ENCODE results near the gene TARBP2. TPM values are rescaled to one million over a fixed set of nuclear protein-coding genes. Genes with fewer than 3 reads are reported as not detected.

TARBP2 gene
- total RNA-seq, 1 experiment from 2014 or later, result 49.6 TPM

DNA sequence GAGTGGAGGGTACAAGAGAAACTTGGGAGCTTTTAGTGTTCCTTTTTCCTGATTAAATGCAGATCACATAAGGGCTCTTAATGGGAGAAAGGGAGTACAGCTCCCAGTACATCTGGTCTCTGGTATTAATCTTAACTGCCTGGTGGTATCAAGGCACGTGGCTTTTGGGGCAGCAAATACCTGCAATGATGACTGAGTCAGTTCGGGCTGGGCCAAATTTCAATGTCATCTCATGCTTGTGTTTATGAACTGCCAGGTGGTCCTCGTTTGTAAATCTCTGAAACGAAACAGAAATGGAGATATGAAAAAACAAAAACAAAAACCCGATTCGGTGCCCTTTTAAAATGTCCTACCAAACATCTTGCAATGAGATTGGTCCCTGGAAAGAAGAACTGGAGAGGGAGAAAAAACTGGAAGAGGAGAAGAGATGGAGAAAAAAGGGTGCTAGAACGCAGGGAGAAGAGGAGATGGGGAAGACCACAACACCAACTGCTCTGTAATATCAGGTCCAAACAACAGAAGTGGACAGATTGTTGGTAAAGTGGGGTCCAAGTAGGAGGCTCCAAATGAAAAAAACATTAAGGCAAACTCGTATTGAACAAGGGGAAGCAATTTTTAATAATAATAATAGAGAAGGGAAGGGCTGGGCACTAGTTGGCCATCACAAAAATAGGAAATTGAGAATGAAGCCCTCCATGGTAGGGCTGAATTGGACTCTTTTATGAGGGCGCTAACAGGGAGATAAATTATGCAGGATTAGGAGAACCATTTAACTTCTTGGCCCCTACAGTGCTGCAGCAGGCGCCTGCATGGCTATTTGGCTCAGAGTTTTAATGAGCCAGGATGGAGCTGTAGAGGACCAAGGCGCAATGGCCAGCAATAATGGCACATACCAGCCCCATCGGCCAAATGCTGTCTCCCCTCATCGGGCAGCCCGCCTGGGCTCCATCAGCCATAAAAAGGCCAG lies 51.6 kb downstream of the TARBP2 start:
- no peak for DNase-seq (ENCODE audit: low read depth)

Other genes with a start within 250 kb of the TARBP2 start
- 14.8 and 18.2 TPM in 2 replicates for gene ESPL1, start 233.0 kb upstream of the TARBP2 start, total RNA-seq (2014; rRNA removed)
- gene PFDN5, start 205.7 kb upstream of the TARBP2 start, total RNA-seq (2014; rRNA removed), result 254 and 270 TPM in 2 replicates
- gene MYG1, start 201.6 kb upstream of the TARBP2 start, total RNA-seq (2014; rRNA removed), result 53.1 and 55.0 TPM in 2 replicates
- 64.6 and 71.2 TPM in 2 replicates for gene AAAS, start 179.7 kb upstream of the TARBP2 start, total RNA-seq (2014; rRNA removed)
- not detected in 2 replicates for gene SP7, start 164.9 kb upstream of the TARBP2 start, total RNA-seq (2014; rRNA removed)
- 26.5 and 37.1 TPM in 2 replicates for gene SP1, start 121.1 kb upstream of the TARBP2 start, total RNA-seq (2014; rRNA removed)
- not detected in 2 replicates for gene AMHR2, start 77.4 kb upstream of the TARBP2 start, total RNA-seq (2014; rRNA removed)
- 89.5 and 92.8 TPM in 2 replicates for gene PRR13, start 59.5 kb upstream of the TARBP2 start, total RNA-seq (2014; rRNA removed)
- gene PCBP2, start 49.2 kb upstream of the TARBP2 start, total RNA-seq (2014; rRNA removed), result 186 and 227 TPM in 2 replicates
- gene MAP3K12, start 1.8 kb upstream of the TARBP2 start, total RNA-seq (2014; rRNA removed), result 37.6 and 38.6 TPM in 2 replicates
- gene NPFF, start 6.2 kb downstream of the TARBP2 start, total RNA-seq (2014; rRNA removed), result not detected in 2 replicates
- 13.0 and 14.2 TPM in 2 replicates for gene ATF7, start 125.1 kb downstream of the TARBP2 start, total RNA-seq (2014; rRNA removed)
- gene ATP5MC2, start 174.8 kb downstream of the TARBP2 start, total RNA-seq (2014; rRNA removed), result 412 and 417 TPM in 2 replicates
- gene CALCOCO1, start 226.2 kb downstream of the TARBP2 start, total RNA-seq (2014; rRNA removed), result 49.0 and 69.4 TPM in 2 replicates